ENCODE results near the gene ANKRD33B. TPM values are rescaled to one million over a fixed set of nuclear protein-coding genes. Genes with fewer than 3 reads are reported as not detected.

Gene ANKRD33B
- total and polyA plus RNA-seq, 2 experiments from 2014 or later: 2.9 to 15.4 TPM

- no peak for TF ChIP-seq ZNF462 (CRISPR knock-in tag; IDR thresholded peaks at IDR 0.05)
- no peak for TF ChIP-seq JUNB (IDR thresholded peaks at IDR 0.05; ENCODE audit: unreplicated experiment)
- TF ChIP-seq CTCF (conservative IDR thresholded peaks at IDR 0.05; ENCODE audit: low read depth in 2 of 2): no peak
- no peak for TF ChIP-seq ZNF331 (CRISPR knock-in tag; IDR thresholded peaks at IDR 0.05; ENCODE audit: low read depth)
- TF ChIP-seq EZH2phosphoT487 (IDR thresholded peaks at IDR 0.05; ENCODE audit: unreplicated experiment): no peak
- no peak for TF ChIP-seq REST (IDR thresholded peaks at IDR 0.05; ENCODE audit: unreplicated experiment)
- no peak for TF ChIP-seq STAT1 (IDR thresholded peaks at IDR 0.05; ENCODE audit: unreplicated experiment)
- no peak for TF ChIP-seq ZNF114 (CRISPR knock-in tag; IDR thresholded peaks at IDR 0.05)
- TF ChIP-seq CREB1 (CRISPR knock-in tag; IDR thresholded peaks at IDR 0.05; ENCODE audit: low read depth): no peak
- no peak for TF ChIP-seq NANOG (IDR thresholded peaks at IDR 0.05; ENCODE audit: borderline replicate concordance)
- no peak overlapping the region for H2AFZ ChIP-seq
- H3K9me2 ChIP-seq (ENCODE audit: insufficient read depth): no peaks in the 10 kb centered on the region
- ATAC-seq: no peak
- peaks cover 11% of the 10 kb centered on the region for H3K27me3 Mint-ChIP-seq (ENCODE audit: insufficient read depth, low read depth, poor library complexity)
- H3K36me3 ChIP-seq (ENCODE audit: insufficient read depth): no peaks in the 10 kb centered on the region
- H3K27ac Mint-ChIP-seq: no peak overlapping the region
- no peak overlapping the region for H3K4me3 Mint-ChIP-seq
- no peaks in the 10 kb centered on the region for H3K9me3 Mint-ChIP-seq
- no peak overlapping the region for H3K4me2 ChIP-seq
- no peaks in the 10 kb centered on the region for H3K79me2 ChIP-seq (replicated peaks; ENCODE audit: insufficient read depth)
- H3K4me1 ChIP-seq (ENCODE audit: insufficient read depth): no peaks in the 10 kb centered on the region
- H3F3A ChIP-seq (replicated peaks; ENCODE audit: low read depth): no peaks in the 10 kb centered on the region
- H3K27ac ChIP-seq (ENCODE audit: low read depth): no peak overlapping the region
- no peaks in the 10 kb centered on the region for H3K27me3 ChIP-seq (ENCODE audit: insufficient read depth)
- no peak overlapping the region for H3K4me3 ChIP-seq
- no peaks in the 10 kb centered on the region for H4K20me1 ChIP-seq (replicated peaks; ENCODE audit: insufficient read depth)
- no peaks in the 10 kb centered on the region for H3K36me3 Mint-ChIP-seq (ENCODE audit: low read depth)
- H3K4me1 Mint-ChIP-seq: peaks cover 9% of the 10 kb centered on the region
- DNase-seq (ENCODE audit: low spot score): no peak
These were observed 26.2 kb upstream of the ANKRD33B start for GRCh38 chr5:10537624-10538023.

Measured in GM23338 (cell line).